HepG2 (cell line): ENCODE results near the gene SYT8. TPM values are rescaled to one million over a fixed set of nuclear protein-coding genes. Genes with fewer than 3 reads are reported as not detected.

Source experiments
- ARNT ChIP-seq: fragments of 450-650 bp; IDR thresholded peaks from 2 replicates; pipeline ENCODE4 v1.6.1; 2017
- ATAD3A ChIP-seq: sonication (generic); formaldehyde crosslinking; IDR thresholded peaks from 2 replicates; pipeline ENCODE4 v1.4.0; 2020; ENCODE audit warnings: missing genetic modification reagents
- ATRX ChIP-seq: sonication (generic); formaldehyde crosslinking; IDR thresholded peaks from 2 replicates; pipeline ENCODE4 v1.4.0; 2020; ENCODE audit warnings: missing genetic modification reagents, borderline replicate concordance
- HDAC6 ChIP-seq: fragments of 200-600 bp; sonication (generic); IDR thresholded peaks from 2 replicates; pipeline ENCODE4 v1.7.0; 2017; ENCODE audit warnings: mild to moderate bottlenecking, antibody characterized with exemption, low read length, low read depth
- HINFP ChIP-seq: sonication (generic); formaldehyde crosslinking; IDR thresholded peaks from 2 replicates; pipeline ENCODE4 v1.4.0; 2020; ENCODE audit warnings: low read depth, mild to moderate bottlenecking, missing genetic modification reagents
- HNRNPL ChIP-seq: fragments of 200-400 bp; formaldehyde crosslinking; IDR thresholded peaks from 2 replicates; pipeline ENCODE4 v1.6.1; 2017; ENCODE audit warnings: mild to moderate bottlenecking, low read depth, low read length
- HNRNPLL ChIP-seq: fragments of 200-400 bp; formaldehyde crosslinking; IDR thresholded peaks from 2 replicates; pipeline ENCODE4 v1.6.1; 2017; ENCODE audit warnings: mild to moderate bottlenecking, low read depth, low read length; ENCODE audit not compliant: poor library complexity, severe bottlenecking
- KLF13 ChIP-seq: sonication (generic); formaldehyde crosslinking; IDR thresholded peaks from 2 replicates; pipeline ENCODE4 v1.4.0; 2020; ENCODE audit warnings: mild to moderate bottlenecking, missing genetic modification reagents
- PHF21A ChIP-seq: sonication (generic); formaldehyde crosslinking; IDR thresholded peaks from 2 replicates; pipeline ENCODE4 v1.5.0; 2020; ENCODE audit warnings: mild to moderate bottlenecking, missing genetic modification reagents
- SMC3 ChIP-seq: IDR thresholded peaks from 2 replicates; pipeline ENCODE4 v1.6.1; 2011; ENCODE audit warnings: low read length, improper control_type of control experiment
- ZBTB20 ChIP-seq: sonication (generic); formaldehyde crosslinking; IDR thresholded peaks from 2 replicates; pipeline ENCODE4 v1.8.1; 2023; ENCODE audit warnings: missing genetic modification reagents, low read depth, mild to moderate bottlenecking, borderline replicate concordance
- ZBTB49 ChIP-seq: sonication (generic); formaldehyde crosslinking; IDR thresholded peaks from 2 replicates; pipeline ENCODE4 v1.4.0; 2020; ENCODE audit warnings: missing genetic modification reagents, borderline replicate concordance
- ZMAT5 ChIP-seq: sonication (generic); formaldehyde crosslinking; IDR thresholded peaks from 2 replicates; pipeline ENCODE4 v1.5.0; 2020; ENCODE audit warnings: mild to moderate bottlenecking, low read depth, missing genetic modification reagents, borderline replicate concordance
- ZNF383 ChIP-seq: sonication (generic); formaldehyde crosslinking; IDR thresholded peaks from 2 replicates; pipeline ENCODE4 v1.4.0; 2020; ENCODE audit warnings: missing genetic modification reagents, mild to moderate bottlenecking, borderline replicate concordance
- ZNF501 ChIP-seq: sonication (generic); formaldehyde crosslinking; IDR thresholded peaks from 2 replicates; pipeline ENCODE4 v1.5.1; 2020; ENCODE audit warnings: mild to moderate bottlenecking, moderate library complexity, missing genetic modification reagents
- ZNF580 ChIP-seq: IDR thresholded peaks from 2 replicates; pipeline ENCODE4 v1.6.1; 2016; ENCODE audit warnings: low read depth, borderline replicate concordance
- ZNF614 ChIP-seq: IDR thresholded peaks from 2 replicates; pipeline ENCODE4 v1.6.1; 2018; ENCODE audit warnings: missing biosample characterization, missing genetic modification reagents, inconsistent platforms, borderline replicate concordance
- ZNF740 ChIP-seq: sonication (generic); formaldehyde crosslinking; IDR thresholded peaks from 2 replicates; pipeline ENCODE4 v1.4.0; 2020; ENCODE audit warnings: missing genetic modification reagents
- ZNF816 ChIP-seq: sonication (generic); formaldehyde crosslinking; IDR thresholded peaks from 2 replicates; pipeline ENCODE4 v1.8.0; 2022; ENCODE audit warnings: missing genetic modification reagents, mild to moderate bottlenecking, borderline replicate concordance
- polyA plus RNA-seq, 8 experiments: library from polyadenylated mRNA; depleted of rRNA in 3 of 8; stranded (reverse) in 7 of 8; unstranded in 1 of 8; fragments of >200 nt; fragmentation: Illumina TruSeq in 4 of 8; extraction: Trizol in 4 of 8; gene quantifications; 2 replicates each; pipeline versions ENCODE4 v1.2.1 to v1.2.3, GENCODE V29; 2011 to 2016; ENCODE audit warnings: low read depth in 4 of 8, missing spikeins in 1 of 8, mixed read lengths in 1 of 8; ENCODE audit not compliant: insufficient read depth in 1 of 8
- total RNA-seq, 5 experiments: library from RNA; depleted of rRNA; stranded (reverse); fragments of >200 nt; fragmentation: Illumina TruSeq; extraction: Trizol; gene quantifications; 2 replicates each; pipeline ENCODE4 v1.2.3, GENCODE V29; 2016; ENCODE audit warnings: low read depth in 1 of 5
- TF ChIP-seq, protein P1 (sequence below): sonication (generic); formaldehyde crosslinking; IDR thresholded peaks from 2 replicates; pipeline ENCODE4 v1.4.0; 2020; ENCODE audit warnings: missing genetic modification reagents

The SYT8 gene
- total and polyA plus RNA-seq, 2 of the 13 experiments (the other 11 are each of a cell fraction or from before 2014, with no cell fraction given) = 0.60 to 2.3 TPM

DNA sequence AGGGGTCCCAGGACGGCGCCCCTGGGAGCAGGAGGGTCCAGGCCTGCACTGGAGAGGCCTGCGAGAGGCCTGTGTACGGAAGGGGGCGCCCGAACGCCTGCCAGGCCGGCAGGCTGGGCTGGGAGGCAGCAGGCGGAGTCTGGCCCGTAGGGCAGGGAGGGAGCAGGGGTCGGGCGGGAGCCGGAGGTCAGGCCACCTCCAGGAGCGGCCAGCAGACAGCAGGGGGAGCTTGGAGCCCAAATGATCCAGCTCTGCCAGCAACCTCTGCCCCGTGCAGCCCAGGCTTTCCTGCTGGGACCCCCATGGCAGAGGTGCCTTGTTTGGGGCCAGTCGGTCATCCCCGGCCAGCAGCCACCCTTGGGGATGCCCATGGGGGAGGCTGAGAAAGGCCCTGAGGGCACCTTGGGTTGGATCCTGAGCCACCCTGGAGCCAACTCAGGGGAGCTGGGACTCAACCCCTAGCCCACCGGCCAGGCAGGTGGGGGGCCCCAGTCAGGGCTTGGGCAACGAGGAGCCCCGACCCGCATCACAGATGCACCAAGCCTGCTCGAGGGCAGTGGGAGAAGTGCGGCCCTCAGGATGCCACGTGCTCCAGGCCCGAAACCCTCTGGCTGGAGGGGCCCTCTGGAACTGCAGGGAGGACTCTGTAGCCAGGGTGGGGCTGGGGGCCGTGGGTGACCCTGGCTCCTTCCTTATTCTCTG is 9.6 kb upstream of the SYT8 start (continued):
- TF ChIP-seq ZBTB49 (CRISPR knock-in tag) = no peak
- TF ChIP-seq ZMAT5 (CRISPR knock-in tag) = no peak
- TF ChIP-seq PHF21A (CRISPR knock-in tag) = peak; percentile 60; the same call in 1 of the 2 replicates
- peak; percentile 86 for TF ChIP-seq HNRNPL
- no peak for TF ChIP-seq ZNF501 (CRISPR knock-in tag)
- TF ChIP-seq ZBTB20 (CRISPR knock-in tag) = peak; percentile 40; the same call in 1 of the 2 replicates
- peak; percentile 47; the same call in 1 of the 2 replicates for TF ChIP-seq ZNF383
- TF ChIP-seq HINFP = peak; percentile 67; the same call in 1 of the 2 replicates
- TF ChIP-seq SMC3 = peak; percentile 29; the same call in 1 of the 2 replicates
- TF ChIP-seq KLF13 = no peak
- TF ChIP-seq ATAD3A (CRISPR knock-in tag) = no peak
- no peak for TF ChIP-seq ARNT
- peak; percentile 68 for TF ChIP-seq HNRNPLL
- TF ChIP-seq ZNF816 (CRISPR knock-in tag) = no peak
- TF ChIP-seq HDAC6 = no peak
- TF ChIP-seq, protein P1, sequence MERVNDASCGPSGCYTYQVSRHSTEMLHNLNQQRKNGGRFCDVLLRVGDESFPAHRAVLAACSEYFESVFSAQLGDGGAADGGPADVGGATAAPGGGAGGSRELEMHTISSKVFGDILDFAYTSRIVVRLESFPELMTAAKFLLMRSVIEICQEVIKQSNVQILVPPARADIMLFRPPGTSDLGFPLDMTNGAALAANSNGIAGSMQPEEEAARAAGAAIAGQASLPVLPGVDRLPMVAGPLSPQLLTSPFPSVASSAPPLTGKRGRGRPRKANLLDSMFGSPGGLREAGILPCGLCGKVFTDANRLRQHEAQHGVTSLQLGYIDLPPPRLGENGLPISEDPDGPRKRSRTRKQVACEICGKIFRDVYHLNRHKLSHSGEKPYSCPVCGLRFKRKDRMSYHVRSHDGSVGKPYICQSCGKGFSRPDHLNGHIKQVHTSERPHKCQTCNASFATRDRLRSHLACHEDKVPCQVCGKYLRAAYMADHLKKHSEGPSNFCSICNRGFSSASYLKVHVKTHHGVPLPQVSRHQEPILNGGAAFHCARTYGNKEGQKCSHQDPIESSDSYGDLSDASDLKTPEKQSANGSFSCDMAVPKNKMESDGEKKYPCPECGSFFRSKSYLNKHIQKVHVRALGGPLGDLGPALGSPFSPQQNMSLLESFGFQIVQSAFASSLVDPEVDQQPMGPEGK (CRISPR knock-in tag) = peak; percentile 63; the same call in 1 of the 2 replicates
- 0 out of 2 replicates have a peak, but pooled peaks have one; percentile 56 for TF ChIP-seq ZNF580 (CRISPR knock-in tag)
- no peak for TF ChIP-seq ATRX (CRISPR knock-in tag)
- 0 out of 2 replicates have a peak, but pooled peaks have one; percentile 54 for TF ChIP-seq ZNF740 (CRISPR knock-in tag)
- TF ChIP-seq ZNF614 (CRISPR knock-in tag) = peak; percentile 50; the same call in 1 of the 2 replicates
